ENCODE data around the gene LCORL. TPM values are rescaled to one million over a fixed set of nuclear protein-coding genes. Genes with fewer than 3 reads are reported as not detected.

The LCORL gene
- total and polyA plus RNA-seq, 11 donors, result 1.3 to 12.1 (median 5.8) TPM

DNA sequence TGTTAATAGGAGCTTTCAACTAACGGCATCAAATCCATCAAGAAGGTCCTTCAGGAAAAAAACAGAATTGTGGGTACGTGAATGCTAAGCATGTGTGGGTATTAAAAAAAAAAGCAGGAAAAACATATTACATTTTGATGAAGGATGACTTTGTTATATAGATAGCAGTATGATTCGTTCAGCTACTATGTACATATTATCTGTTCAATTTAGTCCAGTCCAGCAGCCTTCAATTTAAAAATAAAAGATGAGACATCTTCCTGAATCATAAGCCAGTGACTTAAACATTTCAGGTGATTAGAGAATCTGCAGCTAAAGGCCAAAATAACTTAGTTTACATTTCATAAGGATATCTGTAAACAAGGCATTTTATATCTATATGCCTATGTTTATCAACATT lies 63.4 kb downstream of the LCORL start:
- H3K4me1 ChIP-seq, result no peaks in the 10 kb centered on the region
- WGBS, 4 donors, result 92 to 94% (median 93%) methylated on average over 3 of the region's 3 CpGs
- intact Hi-C loops (cut with DNase I), result no loop called here

DNA sequence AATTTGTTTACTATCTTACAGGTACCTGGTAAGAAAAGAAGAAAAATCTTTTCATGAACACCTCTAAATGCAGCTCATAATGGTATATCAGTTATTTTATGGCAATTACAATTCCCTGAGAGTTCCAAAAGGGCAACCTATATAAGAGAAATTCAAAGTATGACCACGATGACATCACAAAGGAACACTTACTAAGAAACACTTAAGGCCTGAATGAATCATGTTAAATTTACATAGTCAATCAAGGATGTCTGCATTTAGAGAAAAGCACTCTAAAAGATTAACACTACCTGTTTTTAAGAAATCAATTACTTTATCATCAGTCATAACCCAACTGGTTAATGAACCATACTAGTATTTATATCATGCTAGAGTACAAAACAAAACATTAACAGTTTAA lies 63.9 kb downstream of the LCORL start:
- Histone ChIP-seq H3K27ac (no peak overlapping the region), H3K9me3 (peaks cover 0 to 5% (median 0%) of the 10 kb centered on the region in 12 donors), H3K4me3 (no peak overlapping the region), H3K36me3 (peaks cover 0 to 48% (median 18%) of the 10 kb centered on the region in 9 donors), H3K27me3 (no peaks in the 10 kb centered on the region), H3K4me1 (no peaks in the 10 kb centered on the region)
- DNase-seq (no peak), ATAC-seq (no peak)
- TF ChIP-seq POLR2A (IDR thresholded peaks at IDR 0.05), result no peak
- TF ChIP-seq CTCF (IDR thresholded peaks at IDR 0.05), result no peak
- intact Hi-C loops (cut with DNase I), result no loop called here
- WGBS, 4 donors, result 95 to 99% (median 97%) methylated on average over 1 of the region's 1 CpG

More for the DNA sequence above, 63.4 kb downstream of the LCORL start:
- Histone ChIP-seq H3K9me3 (peaks cover 0 to 5% (median 0%) of the 10 kb centered on the region in 12 donors), H3K27ac (no peak overlapping the region), H3K4me3 (no peak overlapping the region), H3K27me3 (no peaks in the 10 kb centered on the region), H3K36me3 (peaks cover 0 to 48% (median 18%) of the 10 kb centered on the region in 9 donors)
- no peak for ATAC-seq
- TF ChIP-seq CTCF (IDR thresholded peaks at IDR 0.05) (no peak), POLR2A (IDR thresholded peaks at IDR 0.05) (no peak)
- no peak for DNase-seq

DNA sequence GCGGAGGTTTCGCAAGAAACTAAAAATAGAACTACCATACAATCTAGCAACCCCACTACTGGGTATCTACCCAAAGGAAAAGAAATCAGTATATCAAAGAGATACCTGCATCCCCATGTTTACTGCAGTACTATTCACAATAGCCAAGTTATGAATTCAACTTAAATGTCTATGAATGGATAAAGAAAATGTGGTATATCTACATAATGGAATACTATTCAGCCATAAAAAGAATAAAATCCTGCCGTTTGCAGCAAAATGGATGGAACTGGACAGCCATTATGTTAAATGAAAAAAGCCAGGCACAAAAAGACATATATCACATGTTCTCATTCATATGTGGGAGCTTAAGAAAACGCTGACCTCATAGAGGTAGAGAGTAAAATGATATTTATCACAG lies 65.3 kb downstream of the LCORL start:
- WGBS, 4 donors, result 98 to 100% (median 98%) methylated on average over 4 of the region's 4 CpGs
- no peak for DNase-seq
- intact Hi-C loops (cut with DNase I), result no loop called here

GRCh38 chr4:17945303-17945702 lies 76.3 kb downstream of the LCORL start:
- intact Hi-C loops (cut with DNase I), result no loop called here
- Histone ChIP-seq H3K9me3 (no peaks in the 10 kb centered on the region), H3K27me3 (no peaks in the 10 kb centered on the region), H3K27ac (no peak overlapping the region), H3K4me1 (no peaks in the 10 kb centered on the region), H3K36me3 (no peaks in the 10 kb centered on the region), H3K4me3 (no peak overlapping the region)
- ATAC-seq (no peak), DNase-seq (no peak)
- WGBS, 4 donors, result 97 to 99% (median 97%) methylated on average over 2 of the region's 2 CpGs
- TF ChIP-seq POLR2A (IDR thresholded peaks at IDR 0.05) (no peak), CTCF (IDR thresholded peaks at IDR 0.05) (no peak)

More for the DNA sequence above, 65.3 kb downstream of the LCORL start:
- no peaks in the 10 kb centered on the region for H3K27me3 ChIP-seq
- H3K27ac ChIP-seq, result no peak overlapping the region
- TF ChIP-seq POLR2A (IDR thresholded peaks at IDR 0.05) (no peak), CTCF (IDR thresholded peaks at IDR 0.05) (no peak)
- ATAC-seq, result no peak
- H3K4me3 ChIP-seq, result no peak overlapping the region
- H3K4me1 ChIP-seq, result no peaks in the 10 kb centered on the region
- H3K36me3 ChIP-seq, result peaks cover 0 to 48% (median 13%) of the 10 kb centered on the region in 9 donors
- peaks cover 0 to 5% (median 0%) of the 10 kb centered on the region in 12 donors for H3K9me3 ChIP-seq

Data from heart left ventricle (tissue), 16 donors.